Right hindlimb (tissue), 1 donor: ENCODE data around the gene CHSY3.

Experiments
- DNase-seq: peaks from one replicate; pipeline ENCODE4 v3.0.0-alpha.2; 2018

Gene CHSY3

DNA sequence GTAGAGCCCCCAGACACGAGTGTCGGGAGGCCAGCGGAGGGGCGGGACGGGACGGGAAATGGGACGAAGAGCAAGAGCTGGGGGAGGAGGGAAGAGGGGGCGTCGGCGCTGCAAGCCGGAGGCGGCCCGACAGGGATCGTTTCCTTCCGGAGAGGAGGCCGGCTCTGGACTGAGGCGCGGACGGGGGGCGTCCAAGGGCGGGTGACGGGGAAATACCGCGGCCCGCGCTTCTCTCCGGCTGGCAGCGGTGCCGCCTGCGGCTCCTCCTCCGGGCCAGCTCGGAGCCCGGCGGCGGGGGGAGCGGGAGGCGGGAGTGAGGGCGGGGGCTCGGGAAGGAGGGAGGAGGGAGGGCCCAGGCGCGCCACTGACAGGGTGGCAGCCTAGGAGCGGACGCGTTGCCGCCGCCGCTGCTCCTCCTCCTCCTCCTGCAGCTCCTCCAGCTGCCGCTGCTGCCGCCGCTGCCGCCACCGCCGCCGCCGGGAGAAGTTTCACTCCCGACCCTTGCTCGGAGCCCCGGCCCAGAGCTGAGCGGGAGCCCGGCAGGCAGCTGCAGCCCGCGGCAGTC, at the start of gene CHSY3:
TSS of gene CHSY3 (plus strand) at position 364 of the 565 bp plus-strand sequence.
- DNase-seq = peak; percentile 93

DNA sequence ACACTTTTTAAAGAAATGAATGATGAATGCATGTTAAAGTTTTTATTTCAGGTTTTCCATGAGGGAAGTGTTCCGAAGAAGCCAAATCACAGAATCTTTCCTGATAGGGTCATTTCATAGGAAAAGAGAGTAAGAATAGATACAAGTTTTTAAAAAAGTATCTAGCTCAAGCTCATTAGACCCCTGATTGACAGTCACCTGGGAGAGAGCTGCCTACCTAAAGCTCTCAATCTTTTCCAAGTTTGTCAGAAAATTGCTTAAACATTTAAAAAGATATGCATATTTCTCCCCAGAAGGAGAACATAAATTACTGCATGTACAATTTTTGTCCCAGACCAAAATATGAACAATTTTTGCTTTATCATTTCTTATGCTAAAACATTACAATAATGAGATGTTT, 47.9 kb upstream of the CHSY3 start:
- no peak for DNase-seq

DNA sequence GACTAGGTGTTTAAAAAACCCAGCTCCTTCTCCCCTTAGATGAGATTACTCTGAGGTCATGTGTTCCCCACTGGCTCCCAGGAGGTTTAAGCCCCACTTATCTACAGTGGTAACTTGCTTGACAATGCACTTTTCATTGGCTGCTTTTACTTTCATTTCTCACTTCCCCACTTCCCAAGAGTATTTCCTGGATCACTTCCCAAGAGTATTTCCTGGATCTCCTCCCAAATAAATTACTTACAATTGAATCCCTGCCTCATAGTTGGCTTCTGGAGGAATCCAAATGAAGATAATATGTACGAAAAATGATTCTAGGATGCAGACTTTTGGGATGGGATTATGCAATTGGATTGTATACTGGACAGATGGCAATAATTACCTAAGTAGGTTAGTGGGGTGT, 47.1 kb upstream of the CHSY3 start:
- no peak for DNase-seq

DNA sequence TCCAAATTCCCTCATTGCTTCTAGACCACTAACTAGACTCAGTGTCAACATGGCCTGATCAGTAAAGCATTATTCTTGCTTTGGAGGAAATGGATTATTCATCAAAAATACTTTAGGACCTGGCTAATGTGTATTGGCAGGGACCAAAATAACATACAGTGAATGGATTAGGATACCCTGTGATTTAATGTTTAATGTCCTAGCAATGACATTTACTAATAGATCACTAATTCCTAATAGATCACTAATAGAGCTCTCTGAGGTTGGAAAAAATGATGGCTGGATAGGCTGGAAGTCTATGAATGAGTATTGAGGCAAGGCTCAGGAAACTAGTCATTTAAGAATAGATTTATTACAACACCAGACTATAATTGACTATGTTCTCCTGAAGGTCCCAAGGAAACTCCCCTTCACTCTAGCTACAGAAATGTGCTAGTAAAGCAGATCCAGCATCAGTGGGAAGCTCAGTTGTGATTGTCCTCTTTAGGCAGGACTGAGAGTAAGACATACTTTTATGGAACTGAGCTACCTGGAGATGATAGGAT, 46.1 kb upstream of the CHSY3 start:
- no peak for DNase-seq

DNA sequence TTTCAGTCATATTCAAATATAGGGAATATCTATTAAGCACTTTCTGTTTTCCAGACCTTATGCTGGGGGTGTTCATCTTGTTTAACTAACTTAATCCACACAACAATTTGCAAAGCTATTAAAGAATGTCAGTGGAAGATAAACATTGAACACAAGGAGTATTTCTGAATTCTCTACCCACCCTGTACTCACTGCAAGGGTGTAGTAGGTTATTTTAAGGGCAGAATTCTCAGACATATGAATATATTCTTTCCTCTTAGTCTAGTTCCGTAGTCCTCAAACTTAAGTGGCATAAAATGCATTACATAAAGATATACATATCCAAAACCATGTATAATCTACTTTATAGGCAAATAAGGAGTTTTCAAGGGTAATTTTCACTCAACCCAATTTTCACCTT, 19.9 kb upstream of the CHSY3 start:
- DNase-seq = no peak

- no peak for DNase-seq
These were observed 4.8 kb upstream of the CHSY3 start for GRCh38 chr5:129899454-129899853.

DNA sequence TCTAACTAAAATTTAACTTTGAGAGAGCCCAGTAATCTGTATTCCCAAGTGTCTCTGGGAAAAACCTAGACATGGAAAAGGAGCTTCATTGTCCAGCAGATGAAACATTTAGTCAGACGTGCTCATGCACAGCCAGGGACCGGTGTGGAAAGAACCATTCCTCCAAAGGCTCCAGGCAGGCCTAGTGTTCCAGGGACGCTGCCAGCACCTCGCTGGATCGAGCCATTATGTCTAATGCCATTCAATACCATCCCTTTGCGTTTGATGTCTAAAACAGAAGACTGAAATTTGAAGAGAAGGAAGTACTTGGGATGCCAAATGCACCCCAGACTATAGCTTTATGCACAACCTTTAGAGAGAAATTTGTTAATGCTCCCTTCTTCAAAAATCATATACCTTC, 1.4 kb upstream of the CHSY3 start:
- DNase-seq = peak; percentile 58

DNA sequence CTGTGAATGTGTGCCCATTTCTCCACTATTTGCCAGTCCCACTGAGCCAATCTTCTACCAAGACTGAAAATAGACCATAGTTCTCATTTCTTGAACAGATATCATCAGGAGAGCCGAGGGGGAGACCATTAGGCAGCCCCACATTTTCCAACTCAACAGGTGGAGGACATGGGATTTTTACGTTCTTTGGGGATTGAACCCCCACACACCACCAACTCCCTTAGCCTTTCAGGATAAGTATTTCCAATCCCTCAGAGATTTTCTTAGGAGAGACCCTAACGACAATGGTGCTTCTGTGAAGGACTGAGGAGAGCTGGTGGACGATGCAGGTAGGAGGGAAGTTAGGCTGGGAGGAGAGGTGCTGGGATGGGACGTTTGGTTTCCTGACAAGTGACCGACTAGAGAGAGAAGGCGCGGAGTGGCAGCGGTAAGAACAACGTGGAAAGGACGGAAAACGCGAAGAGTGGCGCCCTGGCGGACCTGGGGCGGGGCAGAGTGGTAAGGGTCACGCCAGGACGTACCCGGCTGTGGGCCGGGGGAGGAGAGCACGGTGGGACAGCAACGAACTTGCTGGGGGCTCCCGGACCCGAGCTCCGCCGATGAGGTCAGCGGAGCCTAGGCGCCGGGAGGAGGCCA, 681 bp upstream of the CHSY3 start:
- no peak for DNase-seq

GRCh38 chr5:129904667-129905472, 605 bp downstream of the CHSY3 start:
- DNase-seq = peak; percentile 37

DNA sequence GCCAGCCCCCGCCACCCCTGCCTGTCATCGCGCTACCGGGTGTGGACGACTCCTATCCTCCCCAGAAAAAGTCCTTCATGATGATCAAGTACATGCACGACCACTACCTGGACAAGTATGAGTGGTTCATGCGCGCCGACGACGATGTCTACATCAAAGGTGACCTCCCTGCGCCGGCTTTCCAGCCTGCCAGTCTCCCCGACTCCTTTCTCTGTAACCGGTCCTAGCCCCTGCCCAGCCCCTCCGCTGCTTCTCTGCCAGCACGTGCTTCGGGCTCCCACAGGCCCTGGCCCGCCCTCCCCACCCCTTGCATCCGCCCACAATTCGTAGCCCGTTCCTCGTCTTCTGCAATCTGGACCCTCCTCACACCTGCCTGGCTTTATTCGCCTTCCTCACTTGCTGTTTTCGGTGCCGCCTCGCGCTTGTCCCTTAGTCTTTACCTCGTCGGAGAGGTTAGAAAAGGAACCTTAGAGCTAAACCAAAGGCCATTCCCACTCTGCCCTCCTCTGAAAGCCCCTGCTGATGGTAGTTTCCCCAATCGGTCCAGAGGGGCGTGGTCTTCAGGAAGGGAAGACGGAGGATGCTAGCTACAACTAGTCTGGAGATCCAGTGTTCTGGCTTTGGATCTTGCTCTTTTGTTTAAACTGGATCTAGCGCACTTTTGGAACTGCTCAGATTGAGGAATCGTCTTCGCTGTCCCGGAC, 1.4 kb downstream of the CHSY3 start:
- DNase-seq = peak; percentile 48

GRCh38 chr5:129906177-129906887, 2.1 kb downstream of the CHSY3 start:
- peak; percentile 62 for DNase-seq

- DNase-seq = no peak
These were observed 5.0 kb downstream of the CHSY3 start for GRCh38 chr5:129909225-129909624.

GRCh38 chr5:129912601-129913255, 8.5 kb downstream of the CHSY3 start:
- no peak for DNase-seq

GRCh38 chr5:129915415-129915814, 11.2 kb downstream of the CHSY3 start:
- no peak for DNase-seq

GRCh38 chr5:129917224-129917623, 13.0 kb downstream of the CHSY3 start:
- no peak for DNase-seq

- no peak for DNase-seq
These were observed 16.9 kb downstream of the CHSY3 start for GRCh38 chr5:129921204-129921603.

DNA sequence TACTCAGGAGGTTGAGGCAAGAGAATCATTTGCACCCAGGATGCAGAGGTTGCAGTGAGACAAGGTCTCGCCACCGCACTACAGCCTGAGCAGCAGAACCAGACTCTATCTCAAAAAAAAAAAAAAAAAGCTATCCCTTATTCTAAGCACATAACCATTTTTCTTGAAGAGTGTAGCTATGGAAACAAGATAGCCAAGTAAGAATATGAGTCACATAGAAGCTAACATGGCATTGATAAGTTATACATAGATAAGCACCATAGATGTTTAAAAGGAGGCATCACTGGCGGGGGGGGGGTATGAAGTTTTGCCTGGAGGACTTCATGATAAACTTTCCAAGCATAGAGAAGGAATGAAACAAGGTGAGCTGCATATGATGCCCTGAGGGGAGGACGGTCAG, 26.0 kb downstream of the CHSY3 start:
- no peak for DNase-seq

DNA sequence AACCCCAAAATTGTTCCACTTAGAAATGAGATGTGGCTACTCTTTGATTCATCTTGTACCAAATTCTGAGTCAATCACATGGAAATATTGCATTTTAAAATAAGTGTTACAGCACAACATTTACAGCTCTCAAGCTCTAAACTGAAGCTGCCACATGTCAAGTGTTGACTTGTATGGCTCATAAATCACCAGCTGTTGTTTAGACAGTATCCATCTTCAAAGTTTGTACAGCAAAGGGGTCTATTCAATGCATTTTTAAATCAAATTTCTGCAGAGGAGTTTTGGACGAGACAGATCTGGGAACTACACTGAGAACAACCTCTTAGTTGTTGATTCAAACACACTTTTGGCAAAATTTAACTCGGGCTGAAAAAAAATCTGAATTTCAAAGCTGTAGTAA, 31.4 kb downstream of the CHSY3 start:
- no peak for DNase-seq

DNA sequence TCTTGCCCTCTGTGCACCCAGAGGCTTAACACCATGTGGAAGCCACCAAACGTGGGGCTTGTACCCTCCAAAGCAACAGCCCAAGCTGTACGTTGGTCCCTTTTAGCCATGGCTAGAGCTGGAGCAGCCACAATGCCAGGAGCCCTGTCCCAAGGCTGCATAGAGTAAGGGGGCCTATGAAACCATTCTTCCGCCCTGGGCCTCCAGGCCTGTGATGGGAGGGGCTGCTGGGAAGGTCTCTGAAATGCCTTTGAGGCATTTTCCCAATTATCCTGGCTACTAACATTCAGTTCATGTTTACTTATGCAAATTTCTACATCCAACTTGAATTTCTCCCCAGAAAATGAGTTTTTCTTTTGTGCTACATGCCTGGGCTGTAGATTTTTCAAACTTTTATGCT, 33.8 kb downstream of the CHSY3 start:
- DNase-seq = no peak

- DNase-seq = no peak
These were observed 39.7 kb downstream of the CHSY3 start for GRCh38 chr5:129943936-129944335.

DNA sequence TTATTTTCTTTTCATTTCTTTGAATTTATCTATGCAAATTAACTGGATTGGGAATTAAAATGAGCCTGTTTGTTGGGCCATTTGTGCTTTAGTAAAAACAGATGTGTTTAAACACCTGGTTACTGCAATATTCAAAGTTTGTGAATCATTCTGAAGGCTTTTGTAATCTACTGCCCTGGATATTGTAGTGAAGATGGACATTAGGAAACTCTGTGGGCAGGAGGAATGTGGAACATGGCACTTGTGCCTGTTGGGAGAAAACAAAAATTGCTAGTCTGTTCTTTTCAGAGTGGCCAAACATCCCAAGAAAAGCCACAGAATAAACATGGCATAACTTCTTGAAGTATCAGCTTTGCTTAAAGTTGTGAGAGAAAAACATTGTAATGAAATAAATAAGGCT, 40.8 kb downstream of the CHSY3 start:
- DNase-seq = no peak

- no peak for DNase-seq
These were observed 41.6 kb downstream of the CHSY3 start for GRCh38 chr5:129945774-129946270.
